ENCODE results near the gene TAS1R1. TPM values are rescaled to one million over a fixed set of nuclear protein-coding genes. Genes with fewer than 3 reads are reported as not detected.
A peak's percentile ranks its signal among the peaks of the same experiment; 100 is the strongest.

Gene TAS1R1
- total and polyA plus RNA-seq, 2 experiments from 2014 or later = 0.19 TPM; not detected in 1

- Mint-ChIP-seq H3K27me3 (ENCODE audit: insufficient read depth, low read depth, poor library complexity) (peaks cover 21% of the 10 kb centered on the region), H3K4me1 (peaks cover 6% of the 10 kb centered on the region; the same call in 1 of the 3 replicates), H3K4me3 (no peak overlapping the region), H3K27ac (no peak overlapping the region; the same call in 1 of the 2 replicates), H3K9me3 (no peaks in the 10 kb centered on the region), H3K36me3 (ENCODE audit: low read depth) (peaks cover 24% of the 10 kb centered on the region)
- DNase-seq (ENCODE audit: low spot score) (no peak), ATAC-seq (no peak)
- H3K9me2 ChIP-seq (ENCODE audit: insufficient read depth) = no peaks in the 10 kb centered on the region
- peaks cover 14% of the 10 kb centered on the region; the same call in 1 of the 2 replicates for H3F3A ChIP-seq (replicated peaks; ENCODE audit: low read depth)
- H3K27me3 ChIP-seq (ENCODE audit: insufficient read depth) = no peaks in the 10 kb centered on the region
- TF ChIP-seq CTCF (conservative IDR thresholded peaks at IDR 0.05; ENCODE audit: low read depth in 2 of 2) = no peak
- TF ChIP-seq REST (IDR thresholded peaks at IDR 0.05; ENCODE audit: unreplicated experiment) = no peak
- no peak for TF ChIP-seq JUNB (IDR thresholded peaks at IDR 0.05; ENCODE audit: unreplicated experiment)
- no peak overlapping the region for H2AFZ ChIP-seq
- H3K27ac ChIP-seq (ENCODE audit: low read depth) = peak overlapping the region; percentile 69
- H3K4me1 ChIP-seq (ENCODE audit: insufficient read depth) = no peaks in the 10 kb centered on the region
- no peak overlapping the region for H3K4me2 ChIP-seq
- H4K20me1 ChIP-seq (replicated peaks; ENCODE audit: insufficient read depth) = peaks cover 23% of the 10 kb centered on the region; the same call in 1 of the 2 replicates
- 0 out of 2 replicates have a peak, but pooled peaks cover 2% of the 10 kb centered on the region for H3K79me2 ChIP-seq (replicated peaks; ENCODE audit: insufficient read depth)
- H3K4me3 ChIP-seq = no peak overlapping the region
- no peaks in the 10 kb centered on the region for H3K36me3 ChIP-seq (ENCODE audit: insufficient read depth)
Observed at GRCh38 chr1:6588893-6589520, 33.9 kb downstream of the TAS1R1 start.

- peaks cover 9% of the 10 kb centered on the region; the same call in 1 of the 2 replicates for H3K36me3 ChIP-seq (ENCODE audit: insufficient read depth)
- H3K9me3 Mint-ChIP-seq = no peaks in the 10 kb centered on the region
- H3K4me3 Mint-ChIP-seq = no peak overlapping the region
- no peaks in the 10 kb centered on the region for H3K4me1 ChIP-seq (ENCODE audit: insufficient read depth)
- no peaks in the 10 kb centered on the region for H3K27me3 ChIP-seq (ENCODE audit: insufficient read depth)
- no peaks in the 10 kb centered on the region for H3K9me2 ChIP-seq (ENCODE audit: insufficient read depth)
- no peak overlapping the region for H3K4me2 ChIP-seq
- ATAC-seq = no peak
- no peaks in the 10 kb centered on the region for H3K79me2 ChIP-seq (replicated peaks; ENCODE audit: insufficient read depth)
- no peak overlapping the region for H3K4me3 ChIP-seq
- peaks cover 16% of the 10 kb centered on the region for H3K27me3 Mint-ChIP-seq (ENCODE audit: insufficient read depth, low read depth, poor library complexity)
- no peak overlapping the region for H3K27ac Mint-ChIP-seq
- peaks cover 32% of the 10 kb centered on the region for H3K36me3 Mint-ChIP-seq (ENCODE audit: low read depth)
- peaks cover under 1% of the 10 kb centered on the region; the same call in 1 of the 3 replicates for H3K4me1 Mint-ChIP-seq
- peak overlapping the region; percentile 69; the same call in 1 of the 2 replicates for H3K27ac ChIP-seq (ENCODE audit: low read depth)
- peaks cover 14% of the 10 kb centered on the region; the same call in 1 of the 2 replicates for H3F3A ChIP-seq (replicated peaks; ENCODE audit: low read depth)
- no peak overlapping the region for H2AFZ ChIP-seq
- peaks cover 25% of the 10 kb centered on the region; the same call in 1 of the 2 replicates for H4K20me1 ChIP-seq (replicated peaks; ENCODE audit: insufficient read depth)
- DNase-seq (ENCODE audit: low spot score) = no peak
- no peak for TF ChIP-seq STAT1 (IDR thresholded peaks at IDR 0.05; ENCODE audit: unreplicated experiment)
- no peak for TF ChIP-seq ZNF114 (CRISPR knock-in tag; IDR thresholded peaks at IDR 0.05)
- no peak for TF ChIP-seq ETS1 (IDR thresholded peaks at IDR 0.05)
- no peak for TF ChIP-seq ZNF462 (CRISPR knock-in tag; IDR thresholded peaks at IDR 0.05)
- no peak for TF ChIP-seq JUNB (IDR thresholded peaks at IDR 0.05; ENCODE audit: unreplicated experiment)
- TF ChIP-seq POLR2AphosphoS5 (IDR thresholded peaks at IDR 0.05; ENCODE audit: low read depth) = no peak
Observed at GRCh38 chr1:6590046-6590445, 34.9 kb downstream of the TAS1R1 start.
